Karpas-422 (cell line): Measurements from ENCODE around the gene RSPH9. TPM values are rescaled to one million over a fixed set of nuclear protein-coding genes. Genes with fewer than 3 reads are reported as not detected.
"Not testable (repeated sequence)": the region's sequence is repeated elsewhere in the genome, so short reads cannot be mapped to it uniquely, and the experiment has no call there.

Source experiments
- DNase-seq: peaks from one replicate; pipeline ENCODE4 v3.0.0-alpha.2; 2015
- H2AFZ ChIP-seq: fragments of 200-600 bp; sonication (generic); 2 replicates; pipeline ENCODE4 v1.6.1; 2014; ENCODE audit warnings: antibody characterized with exemption, low read length, mixed read lengths
- H3K27ac ChIP-seq: fragments of 200-600 bp; sonication (generic); 2 replicates; pipeline ENCODE4 v1.5.1; 2014; ENCODE audit warnings: mild to moderate bottlenecking, low read length, moderate library complexity
- H3K27me3 ChIP-seq: fragments of 200-600 bp; sonication (generic); 2 replicates; pipeline ENCODE4 v1.6.1; 2014; ENCODE audit warnings: low read length, mixed read lengths
- H3K36me3 ChIP-seq: fragments of 200-600 bp; sonication (generic); 2 replicates; pipeline ENCODE4 v1.6.1; 2014; ENCODE audit warnings: low read length, mixed read lengths; ENCODE audit not compliant: insufficient read depth
- H3K4me1 ChIP-seq: fragments of 200-600 bp; sonication (generic); 2 replicates; pipeline ENCODE4 v1.6.1; 2014; ENCODE audit warnings: mild to moderate bottlenecking, low read length, mixed read lengths
- H3K4me2 ChIP-seq: fragments of 200-600 bp; sonication (generic); 2 replicates; pipeline ENCODE4 v1.6.1; 2014; ENCODE audit warnings: low read length, low read depth, mild to moderate bottlenecking; ENCODE audit not compliant: poor library complexity, severe bottlenecking
- H3K4me3 ChIP-seq: fragments of 200-600 bp; sonication (generic); 2 replicates; pipeline ENCODE4 v1.5.1; 2014; ENCODE audit warnings: mild to moderate bottlenecking, antibody characterized with exemption, low read length, mixed read lengths
- H3K79me2 ChIP-seq: fragments of 200-600 bp; sonication (generic); 2 replicates; pipeline ENCODE4 v1.6.1; 2014; ENCODE audit warnings: mild to moderate bottlenecking, low read length, mixed read lengths
- H3K9ac ChIP-seq: fragments of 200-600 bp; sonication (generic); 2 replicates; pipeline ENCODE4 v1.6.0; 2014; ENCODE audit warnings: low read length
- H3K9me2 ChIP-seq: fragments of 200-600 bp; sonication (generic), shearing (Covaris generic); replicated peaks from 2 replicates; pipeline ENCODE4 v1.6.0; 2014; ENCODE audit warnings: mild to moderate bottlenecking, low read length, moderate library complexity; ENCODE audit not compliant: insufficient read depth
- H3K9me3 ChIP-seq: fragments of 300-700, 200-600 bp; sonication (generic); 2 replicates; pipeline ENCODE4 v1.6.1; 2014; ENCODE audit warnings: low read length, mixed read lengths
- H4K20me1 ChIP-seq: fragments of 200-600 bp; sonication (generic); 2 replicates; pipeline ENCODE4 v1.6.1; 2014; ENCODE audit warnings: mild to moderate bottlenecking, antibody characterized with exemption, low read length, low read depth; ENCODE audit not compliant: insufficient read depth
- total RNA-seq: library from RNA; depleted of rRNA; stranded (reverse); fragments of >200 nt; shearing (Covaris generic); gene quantifications from 2 replicates; pipeline ENCODE4 v1.2.3, GENCODE V29; 2014; ENCODE audit warnings: low replicate concordance

The RSPH9 gene
- total RNA-seq, 1 experiment from 2014 or later = not detected

- Histone ChIP-seq H3K27ac (no peak overlapping the region), H3K36me3 (no peaks in the 10 kb centered on the region), H3K4me1 (no peaks in the 10 kb centered on the region), H2AFZ (no peak overlapping the region), H3K4me2 (no peak overlapping the region), H4K20me1 (no peaks in the 10 kb centered on the region), H3K4me3 (no peak overlapping the region), H3K79me2 (no peaks in the 10 kb centered on the region), H3K9ac (no peak overlapping the region), H3K9me2 (no peaks in the 10 kb centered on the region), H3K9me3 (no peaks in the 10 kb centered on the region), H3K27me3 (no peaks in the 10 kb centered on the region)
- DNase-seq = no peak
These were observed 51.1 kb downstream of the RSPH9 start for GRCh38 chr6:43695967-43696291.

- H3K36me3 ChIP-seq = no peaks in the 10 kb centered on the region
- DNase-seq = no peak
- no peak overlapping the region for H3K4me2 ChIP-seq
- H3K27ac ChIP-seq = no peak overlapping the region
- no peaks in the 10 kb centered on the region for H3K27me3 ChIP-seq
- H3K9ac ChIP-seq = no peak overlapping the region
- H3K4me1 ChIP-seq = peaks cover 3% of the 10 kb centered on the region
- H3K9me2 ChIP-seq = no peaks in the 10 kb centered on the region
- no peaks in the 10 kb centered on the region for H3K9me3 ChIP-seq
- no peak overlapping the region for H3K4me3 ChIP-seq
- H3K79me2 ChIP-seq = no peaks in the 10 kb centered on the region
- H2AFZ ChIP-seq = no peak overlapping the region
- no peaks in the 10 kb centered on the region for H4K20me1 ChIP-seq
These were observed 52.6 kb downstream of the RSPH9 start for GRCh38 chr6:43697421-43697820.

GRCh38 chr6:43698584-43699349 is 53.9 kb downstream of the RSPH9 start:
- H3K4me3 ChIP-seq = no peak overlapping the region
- H3K4me2 ChIP-seq = no peak overlapping the region
- H2AFZ ChIP-seq = no peak overlapping the region
- no peak overlapping the region for H3K9ac ChIP-seq
- H3K27ac ChIP-seq = no peak overlapping the region
- no peaks in the 10 kb centered on the region for H3K9me2 ChIP-seq
- no peak for DNase-seq
- H3K27me3 ChIP-seq = no peaks in the 10 kb centered on the region
- peaks cover 9% of the 10 kb centered on the region; the same call in 1 of the 2 replicates for H4K20me1 ChIP-seq
- peaks cover 17% of the 10 kb centered on the region for H3K4me1 ChIP-seq
- H3K79me2 ChIP-seq = no peaks in the 10 kb centered on the region
- no peaks in the 10 kb centered on the region for H3K36me3 ChIP-seq
- no peaks in the 10 kb centered on the region for H3K9me3 ChIP-seq

DNA sequence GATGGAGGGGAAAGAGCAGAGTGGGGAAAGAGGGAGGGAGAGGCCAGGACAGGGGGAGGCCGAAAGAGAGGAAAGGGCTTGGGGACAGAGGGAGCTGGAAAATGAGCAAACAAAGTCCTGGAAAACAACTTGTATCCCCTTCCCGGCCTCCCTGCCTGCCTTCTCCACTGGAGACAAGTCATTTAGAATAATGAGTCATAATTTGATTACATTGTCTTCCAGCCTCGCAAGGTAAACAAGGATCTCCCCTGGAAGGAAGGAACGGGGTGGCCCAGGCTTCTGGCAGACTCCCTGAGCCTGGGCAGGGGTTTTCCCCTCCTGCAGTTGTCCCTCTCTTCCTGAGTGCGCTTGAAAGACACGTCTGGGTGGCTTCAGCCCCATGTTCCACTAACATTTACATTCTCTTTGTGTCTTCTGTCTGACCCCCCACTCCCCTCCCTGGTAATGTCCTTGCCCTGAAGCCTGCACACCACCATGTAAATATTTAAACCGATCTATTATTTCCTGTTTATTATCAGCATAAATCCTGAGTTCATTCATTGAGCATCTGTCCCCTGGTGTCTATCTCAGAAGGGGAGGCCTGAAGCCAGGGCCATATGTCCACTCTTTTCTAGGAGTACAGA is 54.8 kb downstream of the RSPH9 start:
- Histone ChIP-seq H2AFZ (no peak overlapping the region), H3K27me3 (no peaks in the 10 kb centered on the region), H3K9me3 (no peaks in the 10 kb centered on the region), H3K9me2 (no peaks in the 10 kb centered on the region), H4K20me1 (peaks cover 10% of the 10 kb centered on the region; the same call in 1 of the 2 replicates), H3K9ac (no peak overlapping the region), H3K79me2 (no peaks in the 10 kb centered on the region), H3K36me3 (no peaks in the 10 kb centered on the region), H3K4me2 (no peak overlapping the region), H3K4me3 (no peak overlapping the region), H3K4me1 (peaks cover 26% of the 10 kb centered on the region), H3K27ac (no peak overlapping the region)
- no peak for DNase-seq

DNA sequence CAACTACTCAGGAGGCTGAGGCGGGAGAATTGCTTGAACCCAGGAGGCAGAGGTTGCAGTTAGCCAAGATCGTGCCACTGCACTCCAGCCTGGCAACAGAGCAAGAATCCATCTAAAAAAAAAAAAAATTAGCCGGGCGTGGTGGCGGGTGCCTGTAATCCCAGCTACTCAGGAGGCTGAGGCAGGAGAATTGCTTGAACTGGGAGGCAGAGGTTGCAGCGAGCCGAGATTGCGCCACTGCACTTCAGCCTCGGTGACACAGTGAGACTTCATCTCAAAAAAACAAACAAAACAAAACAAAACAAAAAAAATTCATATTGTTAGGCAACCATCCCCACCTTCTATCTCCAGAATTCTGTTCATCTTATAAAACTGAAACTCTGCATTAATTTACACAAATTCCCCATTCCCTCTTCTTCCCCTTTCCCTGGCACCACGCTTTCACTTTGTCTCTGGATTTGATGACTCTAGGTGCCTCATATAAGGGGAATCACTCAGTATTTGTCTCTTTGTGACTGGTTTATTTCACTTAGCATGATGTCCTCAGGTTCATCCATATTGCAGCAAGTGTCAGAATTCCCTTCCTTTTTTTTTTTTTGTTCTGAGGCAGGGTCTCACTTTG is 56.2 kb downstream of the RSPH9 start:
- H3K9me2 ChIP-seq, H3K4me3 ChIP-seq, H3K9ac ChIP-seq, H3K27me3 ChIP-seq, H2AFZ ChIP-seq, H3K27ac ChIP-seq, H3K9me3 ChIP-seq, H3K4me2 ChIP-seq, H3K79me2 ChIP-seq, H3K36me3 ChIP-seq, DNase-seq: not testable (repeated sequence)
- Histone ChIP-seq H3K4me1 (peaks cover 40% of the 10 kb centered on the region), H4K20me1 (peaks cover 11% of the 10 kb centered on the region; the same call in 1 of the 2 replicates)

GRCh38 chr6:43702171-43702533 is 57.3 kb downstream of the RSPH9 start:
- Histone ChIP-seq H3K27ac (no peak overlapping the region), H3K9me2 (no peaks in the 10 kb centered on the region), H3K9ac (no peak overlapping the region), H2AFZ (no peak overlapping the region), H3K4me2 (no peak overlapping the region), H3K9me3 (no peaks in the 10 kb centered on the region), H3K27me3 (no peaks in the 10 kb centered on the region), H3K79me2 (no peaks in the 10 kb centered on the region), H3K36me3 (no peaks in the 10 kb centered on the region), H4K20me1 (peaks cover 21% of the 10 kb centered on the region; the same call in 1 of the 2 replicates), H3K4me3 (no peak overlapping the region), H3K4me1 (peaks cover 51% of the 10 kb centered on the region)
- DNase-seq = no peak

GRCh38 chr6:43702534-43703440 is 58.0 kb downstream of the RSPH9 start:
- peak; percentile 85 for DNase-seq
- Histone ChIP-seq H3K4me3 (no peak overlapping the region), H3K36me3 (no peaks in the 10 kb centered on the region), H3K9ac (no peak overlapping the region), H3K27ac (no peak overlapping the region), H3K4me1 (peaks cover 57% of the 10 kb centered on the region), H3K79me2 (no peaks in the 10 kb centered on the region), H2AFZ (no peak overlapping the region), H3K4me2 (peak overlapping the region; percentile 34), H3K9me2 (no peaks in the 10 kb centered on the region), H3K27me3 (no peaks in the 10 kb centered on the region), H3K9me3 (no peaks in the 10 kb centered on the region), H4K20me1 (peaks cover 25% of the 10 kb centered on the region; the same call in 1 of the 2 replicates)
